H1 (cell line): ENCODE data around the gene MCHR1. TPM values are rescaled to one million over a fixed set of nuclear protein-coding genes. Genes with fewer than 3 reads are reported as not detected.

ENCODE experiments used
- CTCF ChIA-PET: fragments of 300-600 bp; sonication (Branson Sonifier 250); formaldehyde crosslinking; loops from one replicate; lab custom pipeline; 2021; ENCODE audit not compliant: partially characterized antibody; lab: Charles Lee
- POLR2A ChIA-PET: fragments of 300-600 bp; sonication (Branson Sonifier 250); formaldehyde crosslinking; loops from one replicate; lab custom pipeline; 2021; ENCODE audit warnings: inconsistent platforms; ENCODE audit not compliant: partially characterized antibody; lab: Charles Lee
- DNase-seq, 2 experiments: peaks; one replicate each; pipeline versions ENCODE4 v3.0.0 to v3.0.0-alpha.2; 2010 to 2022; ENCODE audit warnings: low spot score in 2 of 2, low read depth in 1 of 2, mixed read lengths in 1 of 2
- FAIRE-seq: peaks from 2 replicates; lab custom pipeline; 2011; peaks lifted over from hg19 to GRCh38; lab: Jason Lieb, UNC
- H2AFZ ChIP-seq: 2 replicates; pipeline ENCODE4 v1.8.1; 2012; ENCODE audit warnings: low read length, inconsistent platforms
- H2AK5ac ChIP-seq: 2 replicates; pipeline ENCODE4 v1.6.1; 2013; ENCODE audit warnings: low read depth, low read length
- H2BK120ac ChIP-seq: replicated peaks from 2 replicates; pipeline ENCODE3; 2013; ENCODE audit warnings: low read depth, low read length, inconsistent platforms
- H2BK12ac ChIP-seq: 2 replicates; pipeline ENCODE4 v1.6.1; 2013; ENCODE audit warnings: low read depth, low read length
- H2BK15ac ChIP-seq: 2 replicates; pipeline ENCODE4 v1.6.1; 2013; ENCODE audit warnings: low read length
- H2BK20ac ChIP-seq: 2 replicates; pipeline ENCODE4 v1.6.1; 2013; ENCODE audit warnings: low read length
- H2BK5ac ChIP-seq: 2 replicates; pipeline ENCODE4 v1.6.1; 2013; ENCODE audit warnings: low read depth, low read length
- H3K14ac ChIP-seq: 2 replicates; pipeline ENCODE4 v1.6.1; 2013; ENCODE audit warnings: inconsistent platforms; ENCODE audit not compliant: insufficient read length
- H3K18ac ChIP-seq: 2 replicates; pipeline ENCODE4 v1.6.1; 2013; ENCODE audit warnings: low read length; ENCODE audit errors: extremely low read depth
- H3K23ac ChIP-seq: 2 replicates; pipeline ENCODE4 v1.6.1; 2013; ENCODE audit warnings: inconsistent platforms; ENCODE audit not compliant: insufficient read length
- H3K23me2 ChIP-seq: 2 replicates; pipeline ENCODE4 v1.6.1; 2013; ENCODE audit warnings: low read depth, low read length
- H3K27ac ChIP-seq: 2 replicates; pipeline ENCODE4 v1.6.1; 2011; ENCODE audit warnings: low read depth, low read length, inconsistent platforms
- H3K27me3 ChIP-seq, 4 experiments: replicated peaks in 1 of 4; 1 replicate in 1 of 4; 2 replicates in 3 of 4; pipeline versions ENCODE4 v1.6.1 to v1.8.1; 2011 to 2013; ENCODE audit warnings: low read length in 3 of 4, mild to moderate bottlenecking in 3 of 4, inconsistent platforms in 2 of 4, mixed read lengths in 2 of 4, moderate library complexity in 1 of 4; ENCODE audit not compliant: control insufficient read depth in 3 of 4, insufficient read depth in 3 of 4; ENCODE audit errors: extremely low read depth in 1 of 4
- H3K36me3 ChIP-seq, 4 experiments: 2 replicates each; pipeline versions ENCODE4 v1.6.1 to v1.8.1; 2011 to 2013; ENCODE audit warnings: mild to moderate bottlenecking in 4 of 4, low read length in 3 of 4, moderate library complexity in 2 of 4, control low read depth in 1 of 4, inconsistent platforms in 1 of 4; ENCODE audit not compliant: insufficient read depth in 4 of 4, control insufficient read depth in 2 of 4
- H3K4ac ChIP-seq: replicated peaks from 2 replicates; pipeline ENCODE3; 2013; ENCODE audit warnings: low read length, low read depth, mixed read lengths, inconsistent platforms; ENCODE audit not compliant: insufficient read length
- H3K4me1 ChIP-seq, 4 experiments: replicated peaks in 1 of 4; 1 replicate in 1 of 4; 2 replicates in 3 of 4; pipeline versions ENCODE4 v1.6.1 to v1.8.1; 2011 to 2013; ENCODE audit warnings: low read length in 3 of 4, inconsistent platforms in 2 of 4, mixed read lengths in 1 of 4; ENCODE audit not compliant: insufficient read depth in 4 of 4, control insufficient read depth in 3 of 4
- H3K4me2 ChIP-seq, 2 experiments: 2 replicates each; pipeline versions ENCODE4 v1.6.1 to v1.8.1; 2011 to 2013; ENCODE audit warnings: low read depth in 2 of 2, low read length in 2 of 2, control low read depth in 1 of 2, inconsistent platforms in 1 of 2, mild to moderate bottlenecking in 1 of 2; ENCODE audit not compliant: insufficient read depth in 1 of 2
- H3K4me3 ChIP-seq, 4 experiments: fragments of 200-600, 300-600 bp in 1 of 4; sonication (generic), shearing (Covaris generic), sonication (Bioruptor Twin) in 1 of 4; 2 replicates each; pipeline versions ENCODE4 v1.5.1 to v1.8.1; 2011 to 2016; ENCODE audit warnings: low read length in 4 of 4, low read depth in 3 of 4, control low read depth in 2 of 4, inconsistent platforms in 2 of 4, mild to moderate bottlenecking in 2 of 4, mixed read lengths in 1 of 4, moderate library complexity in 1 of 4; ENCODE audit not compliant: insufficient read depth in 2 of 4; ENCODE audit errors: extremely low read depth in 1 of 4
- H3K56ac ChIP-seq: replicated peaks from 2 replicates; pipeline ENCODE3; 2013; ENCODE audit warnings: low read depth, mild to moderate bottlenecking, mixed read lengths, low read length, inconsistent platforms; ENCODE audit not compliant: insufficient read length
- H3K79me1 ChIP-seq: 2 replicates; pipeline ENCODE4 v1.6.1; 2013; ENCODE audit warnings: low read depth, low read length, control low read depth
- H3K79me2 ChIP-seq, 2 experiments: 2 replicates each; pipeline versions ENCODE4 v1.6.1 to v1.8.1; 2012 to 2013; ENCODE audit warnings: low read length in 2 of 2, mild to moderate bottlenecking in 2 of 2, inconsistent platforms in 1 of 2; ENCODE audit not compliant: insufficient read depth in 2 of 2, control insufficient read depth in 1 of 2
- H3K9ac ChIP-seq, 4 experiments: replicated peaks in 1 of 4; 1 replicate in 1 of 4; 2 replicates in 3 of 4; pipeline versions ENCODE4 v1.6.1 to v1.8.1; 2011 to 2013; ENCODE audit warnings: low read depth in 3 of 4, low read length in 3 of 4, control low read depth in 2 of 4, mild to moderate bottlenecking in 2 of 4, moderate library complexity in 2 of 4, inconsistent platforms in 1 of 4; ENCODE audit errors: extremely low read depth in 1 of 4
- H3K9me3 ChIP-seq, 2 experiments: 2 replicates each; pipeline versions ENCODE4 v1.6.1 to v1.8.1; 2012 to 2013; ENCODE audit warnings: mild to moderate bottlenecking in 2 of 2, moderate library complexity in 2 of 2, control low read depth in 1 of 2, inconsistent platforms in 1 of 2, low read depth in 1 of 2, low read length in 1 of 2, mixed read lengths in 1 of 2; ENCODE audit not compliant: insufficient read depth in 2 of 2
- H4K20me1 ChIP-seq, 2 experiments: replicated peaks in 1 of 2; 2 replicates each; pipeline versions ENCODE3 to v1.8.1; 2011 to 2013; ENCODE audit warnings: inconsistent platforms in 2 of 2, low read length in 2 of 2, mild to moderate bottlenecking in 1 of 2; ENCODE audit not compliant: insufficient read depth in 2 of 2, control insufficient read depth in 1 of 2
- H4K5ac ChIP-seq: 2 replicates; pipeline ENCODE4 v1.6.1; 2013; ENCODE audit warnings: low read length, low read depth, mixed read lengths, inconsistent platforms; ENCODE audit not compliant: insufficient read length
- H4K8ac ChIP-seq: 2 replicates; pipeline ENCODE4 v1.8.0; 2013; ENCODE audit warnings: mild to moderate bottlenecking, moderate library complexity, low read length, inconsistent platforms; ENCODE audit not compliant: insufficient read depth; ENCODE audit errors: extremely low read depth
- H4K91ac ChIP-seq: replicated peaks from 2 replicates; pipeline ENCODE3; 2013; ENCODE audit warnings: low read length, mixed read lengths, inconsistent platforms; ENCODE audit not compliant: insufficient read length
- ATF3 ChIP-seq: IDR thresholded peaks from 2 replicates; pipeline ENCODE4 v1.6.1; 2011; ENCODE audit warnings: low read depth, mild to moderate bottlenecking, low read length; ENCODE audit not compliant: insufficient read depth
- BRCA1 ChIP-seq: IDR thresholded peaks from 2 replicates; pipeline ENCODE4 v1.6.1; 2012; ENCODE audit warnings: low read depth, low read length, improper control_type of control experiment
- E2F6 ChIP-seq: IDR thresholded peaks from 2 replicates; pipeline ENCODE4 v1.6.1; 2012; ENCODE audit warnings: inconsistent platforms
- KDM5A ChIP-seq: fragments of 200-600 bp; IDR thresholded peaks from 2 replicates; pipeline ENCODE4 v1.7.1; 2012; ENCODE audit warnings: mild to moderate bottlenecking, low read length, inconsistent platforms, mixed read lengths
- MAFK ChIP-seq: IDR thresholded peaks from 2 replicates; pipeline ENCODE4 v1.6.1; 2012; ENCODE audit warnings: low read depth, mild to moderate bottlenecking, improper control_type of control experiment, low read length
- POLR2AphosphoS5 ChIP-seq: IDR thresholded peaks from 2 replicates; pipeline ENCODE4 v1.6.1; 2011; ENCODE audit warnings: low read depth, low read length
- RAD21 ChIP-seq, 2 experiments: IDR thresholded peaks in 1 of 2; conservative IDR thresholded peaks in 1 of 2; 2 replicates each; pipeline ENCODE4 v1.6.1; 2011; ENCODE audit warnings: low read depth in 2 of 2, low read length in 2 of 2, improper control_type of control experiment in 1 of 2, inconsistent platforms in 1 of 2, mild to moderate bottlenecking in 1 of 2, moderate library complexity in 1 of 2
- SP2 ChIP-seq: IDR thresholded peaks from 2 replicates; pipeline ENCODE4 v1.6.1; 2012; ENCODE audit warnings: mild to moderate bottlenecking, low read length, inconsistent platforms
- TAF7 ChIP-seq: optimal IDR thresholded peaks from 2 replicates; pipeline ENCODE3; 2011; ENCODE audit warnings: low read depth, mild to moderate bottlenecking, inconsistent platforms, low read length, moderate library complexity, borderline replicate concordance
- WGBS, 2 experiments: shearing (Covaris generic) in 1 of 2; methylation state at CpG; one replicate each; pipeline versions ENCODE4 v1.1.6 to v1.1.7; 2013 to 2015; ENCODE audit warnings: low lambda C conversion rate in 2 of 2, mixed read lengths in 2 of 2, inconsistent platforms in 1 of 2, low coverage in 1 of 2, missing lambda C conversion rate in 1 of 2; ENCODE audit not compliant: insufficient replicate concordance in 2 of 2, insufficient coverage in 1 of 2, insufficient read length in 1 of 2; ENCODE audit errors: extremely low coverage in 1 of 2, missing lambda C conversion rate in 1 of 2; 5-methylcytosine and 5-hydroxymethylcytosine counted together
- polyA plus RNA-seq, 7 experiments: library from polyadenylated mRNA; depleted of rRNA in 3 of 7; stranded (reverse) in 5 of 7; unstranded in 2 of 7; fragments of >200 nt in 5 of 7; fragments of 200-250 nt in 2 of 7; gene quantifications; 1 replicate in 5 of 7; 2 replicates in 1 of 7; 4 replicates in 1 of 7; pipeline versions ENCODE4 v1.2.1 to v1.2.3, GENCODE V29; 2011 to 2013; ENCODE audit warnings: missing spikeins in 2 of 7, mixed read lengths in 2 of 7
- total RNA-seq: library from RNA; stranded (reverse); fragmentation: NEBNext Ultra II Directional; extraction: Animal tissue kit (Norgen Biotek cat#: 25700); gene quantifications from 2 replicates; pipeline ENCODE4 v1.2.1, GENCODE V29; 2021

MCHR1 gene
- total and polyA plus RNA-seq, 2 of the 8 experiments (the other 6 are each of a cell fraction or from before 2014, with no cell fraction given) = 0.91 to 7.6 TPM

GRCh38 chr22:40694411-40694810 is 15.1 kb downstream of the MCHR1 start:
- no peaks in the 10 kb centered on the region for H3K27me3 ChIP-seq
- H3K4me1 ChIP-seq = peaks cover 2 to 10% (median 7%) of the 10 kb centered on the region in 4 experiments; a peak in 5 of 7 replicates
- no peaks in the 10 kb centered on the region for H3K79me2 ChIP-seq
- H2BK5ac ChIP-seq = no peak overlapping the region
- DNase-seq = no peak
- H3K14ac ChIP-seq = no peak overlapping the region
- WGBS, 2 experiments = 81% methylated on average over 7 of the region's 7 CpGs; no CpG with 5 or more reads in 1 of the 2 experiments
- ChIA-PET CTCF (interaction anchor here (0.5 to 1.3 kb wide), 4 partner anchors 9 to 229 kb away, joined by 3 to 5 read pairs (median 4); no protein-coding TSS in a partner anchor), POLR2A (interaction anchor here (0.8 kb wide), 1 partner anchor 9 kb away, joined by 3 read pairs; no protein-coding TSS in a partner anchor)
- no peak overlapping the region for H2BK20ac ChIP-seq
- no peak overlapping the region for H3K23ac ChIP-seq
- no peak for FAIRE-seq
- H3K36me3 ChIP-seq = no peaks in the 10 kb centered on the region
- H2AK5ac ChIP-seq = no peak overlapping the region
- no peak overlapping the region; the same call in 1 of the 2 replicates for H3K18ac ChIP-seq
- H2BK12ac ChIP-seq = peak overlapping the region; percentile 50; the same call in 1 of the 2 replicates
- no peaks in the 10 kb centered on the region for H3K79me1 ChIP-seq
- H2BK15ac ChIP-seq = no peak overlapping the region
- H3K4me3 ChIP-seq = no peak overlapping the region
- no peak overlapping the region for H3K9ac ChIP-seq
- no peaks in the 10 kb centered on the region for H4K20me1 ChIP-seq
- no peak overlapping the region for H3K4ac ChIP-seq
- H4K91ac ChIP-seq = no peak overlapping the region
- no peak overlapping the region for H4K8ac ChIP-seq
- H3K56ac ChIP-seq = no peak overlapping the region
- H3K4me2 ChIP-seq = no peak overlapping the region
- no peak overlapping the region for H2BK120ac ChIP-seq
- H4K5ac ChIP-seq = no peak overlapping the region
- no peak overlapping the region for H2AFZ ChIP-seq
- H3K9me3 ChIP-seq = no peaks in the 10 kb centered on the region
- no peaks in the 10 kb centered on the region; the same call in 1 of the 2 replicates for H3K23me2 ChIP-seq
- H3K27ac ChIP-seq = no peak overlapping the region
- TF ChIP-seq ATF3 (no peak), KDM5A (no peak), POLR2AphosphoS5 (no peak), TAF7 (no peak), SP2 (no peak), MAFK (no peak), BRCA1 (no peak), RAD21 (IDR thresholded peaks at IDR 0.05 in 1 of 2, conservative IDR thresholded peaks at IDR 0.05 in 1 of 2; ENCODE audit: low read depth in 2 of 2, low read length in 2 of 2) (no peak), E2F6 (no peak)
